Activated T-cell treated with anti-CD3 and anti-CD28 coated beads, Interleukin-2, amount 50 U/mL, for 24 hours (primary cell): Measurements from ENCODE around the gene EXOC6.

Experiments used
- DNase-seq: peaks from one replicate; pipeline ENCODE4 v3.0.0-alpha.2; 2020
- H3K27ac Mint-ChIP-seq: 2 replicates; pipeline ENCODE4 v1.8.0; 2020; ENCODE audit warnings: mild to moderate bottlenecking, mixed read lengths
- H3K27me3 Mint-ChIP-seq: 2 replicates; pipeline ENCODE4 v1.8.0; 2020; ENCODE audit warnings: mixed read lengths
- H3K36me3 Mint-ChIP-seq: 2 replicates; pipeline ENCODE4 v1.8.0; 2020; ENCODE audit warnings: low read depth, mixed read lengths
- H3K4me1 Mint-ChIP-seq: 2 replicates; pipeline ENCODE4 v1.8.0; 2020; ENCODE audit warnings: low read depth, mixed read lengths
- H3K4me3 Mint-ChIP-seq: 2 replicates; pipeline ENCODE4 v1.8.0; 2020; ENCODE audit warnings: mild to moderate bottlenecking, moderate library complexity, mixed read lengths
- H3K9me3 Mint-ChIP-seq: 2 replicates; pipeline ENCODE4 v1.8.0; 2020; ENCODE audit warnings: mixed read lengths

Gene EXOC6

GRCh38 chr10:93106631-93107072, 258.3 kb downstream of the EXOC6 start:
- H3K27me3 Mint-ChIP-seq = no peaks in the 10 kb centered on the region

More at GRCh38 chr10:93106631-93107072, 258.3 kb downstream of the EXOC6 start:
- no peak for DNase-seq
- Mint-ChIP-seq H3K9me3 (no peaks in the 10 kb centered on the region), H3K4me1 (no peaks in the 10 kb centered on the region), H3K36me3 (no peaks in the 10 kb centered on the region), H3K4me3 (no peak overlapping the region), H3K27ac (no peak overlapping the region)
